GM19467 (cell line): Measurements from ENCODE around the gene ABL1.

Source experiments
- ATAC-seq: cut with Tn5 transposase; IDR thresholded peaks from one replicate; pipeline ENCODE4 v1.9.1; 2021; ENCODE audit warnings: mild to moderate bottlenecking, moderate library complexity; ENCODE audit not compliant: unreplicated experiment

The ABL1 gene

DNA sequence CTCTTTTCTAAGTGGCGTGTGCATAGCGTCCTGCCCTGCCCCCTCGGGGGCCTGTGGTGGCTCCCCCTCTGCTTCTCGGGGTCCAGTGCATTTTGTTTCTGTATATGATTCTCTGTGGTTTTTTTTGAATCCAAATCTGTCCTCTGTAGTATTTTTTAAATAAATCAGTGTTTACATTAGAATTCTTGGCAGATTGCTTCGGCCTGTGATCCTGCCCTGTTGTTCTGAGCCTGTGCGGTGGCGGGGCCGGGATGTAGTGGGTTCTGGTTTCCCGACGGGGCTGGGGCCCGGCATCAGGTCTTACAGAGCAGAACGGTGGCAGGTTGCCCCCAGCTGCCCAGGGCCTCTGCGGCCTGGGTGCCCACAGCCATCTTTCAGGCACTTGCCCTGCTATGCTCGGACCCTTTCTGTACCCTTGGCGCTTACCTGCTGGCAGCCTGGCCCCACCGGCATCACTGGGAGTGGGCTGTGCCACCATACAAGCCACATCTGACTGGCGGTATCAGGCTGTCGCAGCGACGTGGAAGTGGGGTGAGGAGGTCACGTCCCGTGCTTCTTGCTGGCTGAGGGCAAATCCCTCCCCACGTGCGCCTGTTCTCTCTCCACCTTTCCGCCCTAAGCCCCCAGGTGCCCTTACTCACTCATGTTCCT is 52.6 kb downstream of the ABL1 start:
- ATAC-seq, result no peak

DNA sequence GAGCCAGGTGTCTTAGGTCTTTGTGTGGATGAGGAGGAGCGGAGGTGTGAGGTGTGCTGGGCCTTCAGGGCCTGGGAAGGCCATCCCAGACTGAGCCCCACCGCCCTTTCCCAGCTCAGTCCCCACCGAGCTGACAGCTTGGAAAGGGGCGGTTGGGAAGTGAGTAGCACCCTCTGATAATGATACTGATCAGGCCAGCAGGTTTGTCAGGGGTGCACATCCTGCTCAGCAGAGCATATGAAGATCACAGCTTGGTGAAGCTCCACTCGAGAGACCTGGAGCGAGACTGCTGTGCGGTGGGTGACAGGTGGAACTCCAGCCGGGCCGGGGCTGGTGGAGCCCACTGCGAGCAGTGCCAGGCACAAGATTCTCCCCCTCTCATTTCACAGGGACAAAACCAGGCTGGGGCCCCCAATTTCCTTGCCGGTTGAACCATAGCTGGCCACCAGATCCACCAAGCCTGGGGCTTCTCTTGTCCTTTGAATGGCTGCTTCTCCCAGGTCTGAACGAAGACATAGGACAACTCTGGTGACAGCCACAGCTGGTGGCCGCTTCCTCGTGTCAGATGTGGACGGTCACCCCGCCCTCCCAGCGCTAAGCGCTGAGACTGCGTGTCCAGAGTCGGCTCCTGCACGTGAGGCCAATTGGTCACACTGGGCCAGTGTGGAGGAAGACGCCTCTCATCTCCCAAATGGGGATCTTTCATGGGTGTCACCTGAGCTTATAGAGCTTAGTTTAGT is 53.3 kb downstream of the ABL1 start:
- no peak for ATAC-seq

DNA sequence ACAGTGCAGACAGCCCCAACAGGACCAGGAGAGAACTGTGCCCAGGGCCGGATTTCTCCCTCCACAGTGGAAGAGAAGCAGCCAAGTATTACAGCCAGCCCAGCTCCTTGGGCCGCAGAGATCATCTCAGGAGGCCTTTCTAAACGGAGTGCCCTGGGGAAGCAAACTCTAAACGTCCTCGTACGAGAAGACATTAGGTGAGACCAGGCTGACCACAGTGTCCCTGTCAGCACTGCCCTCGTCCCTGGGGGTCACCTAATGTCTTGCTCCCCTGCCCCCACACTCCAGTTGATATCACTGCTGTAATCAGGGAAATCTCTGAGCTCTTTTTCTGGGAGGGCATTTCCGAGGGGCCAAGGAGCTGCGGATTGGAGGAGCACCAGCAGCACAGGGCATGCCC is 55.1 kb downstream of the ABL1 start:
- ATAC-seq, result no peak

DNA sequence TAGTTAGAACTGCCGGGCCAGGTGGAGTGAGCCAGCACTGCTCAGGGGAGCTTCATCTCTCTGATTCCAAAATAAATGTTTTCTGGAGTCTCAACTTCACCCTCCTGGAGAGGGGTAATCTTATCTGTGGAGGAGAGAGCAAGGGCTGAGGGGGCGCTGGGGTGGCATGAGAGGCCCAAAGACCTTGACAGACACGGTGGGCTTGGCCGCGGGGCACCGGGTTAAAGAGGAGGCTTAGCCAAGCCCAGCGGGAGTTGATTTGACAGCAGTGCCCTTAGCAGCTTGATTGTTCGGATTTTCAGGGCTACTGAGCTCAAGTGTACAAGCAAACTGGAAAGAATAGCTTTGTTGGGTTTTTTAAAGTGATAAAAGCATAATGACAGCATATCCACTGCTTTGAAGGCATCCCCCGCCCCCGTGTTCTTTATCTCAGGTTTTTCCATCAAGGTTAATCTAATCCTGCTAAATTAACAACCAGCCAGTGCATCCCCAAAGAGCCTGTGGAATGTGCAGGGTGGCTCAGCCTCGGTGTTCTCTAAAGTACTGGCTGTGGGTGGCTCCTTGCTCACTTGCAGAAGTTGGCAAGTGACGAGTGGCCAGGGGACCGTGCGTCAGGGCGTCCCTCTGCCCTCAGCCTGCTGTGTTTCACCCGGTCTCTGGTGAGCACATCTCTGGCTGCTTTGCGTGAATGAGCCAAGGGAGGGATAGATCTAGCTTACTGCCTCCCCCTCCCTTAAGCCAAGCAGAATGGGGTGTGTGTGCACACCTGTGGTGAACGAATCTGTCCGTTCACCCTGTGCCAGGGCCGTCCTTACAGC is 56.0 kb downstream of the ABL1 start:
- ATAC-seq, result no peak

DNA sequence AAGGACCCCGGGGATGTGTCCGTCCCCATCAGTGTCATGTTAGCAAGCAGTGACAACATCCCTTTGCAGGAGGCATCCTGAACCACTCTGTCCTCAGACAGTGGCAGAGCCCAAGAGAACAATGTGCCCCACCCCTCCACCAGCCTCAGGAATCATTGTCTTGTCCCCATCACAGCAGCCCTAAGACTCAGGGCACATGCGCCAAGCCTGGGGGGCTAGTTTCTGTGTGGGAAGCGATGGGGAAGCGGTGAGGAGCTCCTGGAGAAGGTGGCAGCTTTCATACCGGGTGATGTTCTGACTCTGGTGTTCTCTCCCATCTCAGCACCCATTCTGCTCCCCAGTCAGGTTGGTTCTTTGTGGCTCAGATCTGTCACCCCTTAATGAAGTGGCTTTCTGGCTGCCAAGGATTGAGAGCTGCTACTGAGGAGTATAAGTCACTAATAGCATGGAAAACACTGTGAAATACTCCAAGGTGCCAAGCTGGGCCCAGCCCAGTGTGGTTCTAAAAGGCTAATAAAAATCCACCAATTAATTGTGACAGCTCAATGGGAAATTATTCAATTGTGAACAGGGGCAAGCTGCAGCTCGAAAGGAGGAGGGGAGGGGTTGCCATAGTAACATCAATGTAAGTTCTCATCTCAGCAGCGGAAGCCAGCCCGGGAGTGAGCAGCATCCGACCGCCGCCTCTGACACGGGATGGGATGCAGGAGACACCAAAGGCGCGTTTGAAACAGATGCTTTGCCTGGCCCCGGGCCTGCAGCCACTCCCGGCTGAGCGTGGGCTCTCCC is 56.8 kb downstream of the ABL1 start:
- ATAC-seq, result no peak

DNA sequence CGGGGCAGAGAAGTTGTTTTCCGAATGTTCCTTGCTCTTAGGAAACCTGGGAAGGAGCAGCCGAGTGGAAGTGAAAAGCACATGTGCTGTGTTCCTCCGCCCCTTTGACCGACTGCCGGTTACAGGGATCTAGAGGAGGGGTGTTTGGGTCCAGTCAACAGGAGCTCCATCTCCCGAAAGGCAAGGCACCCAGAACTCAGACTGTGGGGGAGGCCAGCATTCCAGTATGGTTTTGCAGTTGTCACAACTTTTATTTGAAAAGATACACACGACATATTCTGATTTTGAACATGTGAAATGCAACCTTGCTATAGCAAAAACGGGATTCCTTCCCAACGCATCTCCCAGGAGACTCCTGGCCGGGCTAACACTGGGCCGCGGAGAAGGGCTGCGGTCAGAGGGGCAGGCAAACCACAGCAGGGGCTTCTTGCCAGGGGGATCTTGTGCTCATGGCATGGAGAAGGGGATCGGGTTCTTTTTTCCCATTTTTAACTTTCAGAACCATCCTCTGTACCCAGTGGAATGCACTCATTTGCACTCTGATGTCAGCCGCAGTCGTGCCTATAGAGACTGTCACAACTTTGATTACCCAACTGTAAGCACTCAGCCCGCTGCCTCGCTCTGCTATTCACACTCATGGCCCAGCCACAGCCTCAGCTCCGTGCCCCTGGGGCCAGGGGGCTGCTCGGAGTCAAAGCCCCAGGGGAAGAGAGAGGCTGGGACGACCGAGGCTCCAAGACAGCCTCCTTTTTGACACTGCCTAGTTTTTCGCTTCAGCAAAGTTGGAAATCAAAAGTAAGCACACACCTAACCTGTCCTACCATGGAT is 57.6 kb downstream of the ABL1 start:
- ATAC-seq, result no peak

DNA sequence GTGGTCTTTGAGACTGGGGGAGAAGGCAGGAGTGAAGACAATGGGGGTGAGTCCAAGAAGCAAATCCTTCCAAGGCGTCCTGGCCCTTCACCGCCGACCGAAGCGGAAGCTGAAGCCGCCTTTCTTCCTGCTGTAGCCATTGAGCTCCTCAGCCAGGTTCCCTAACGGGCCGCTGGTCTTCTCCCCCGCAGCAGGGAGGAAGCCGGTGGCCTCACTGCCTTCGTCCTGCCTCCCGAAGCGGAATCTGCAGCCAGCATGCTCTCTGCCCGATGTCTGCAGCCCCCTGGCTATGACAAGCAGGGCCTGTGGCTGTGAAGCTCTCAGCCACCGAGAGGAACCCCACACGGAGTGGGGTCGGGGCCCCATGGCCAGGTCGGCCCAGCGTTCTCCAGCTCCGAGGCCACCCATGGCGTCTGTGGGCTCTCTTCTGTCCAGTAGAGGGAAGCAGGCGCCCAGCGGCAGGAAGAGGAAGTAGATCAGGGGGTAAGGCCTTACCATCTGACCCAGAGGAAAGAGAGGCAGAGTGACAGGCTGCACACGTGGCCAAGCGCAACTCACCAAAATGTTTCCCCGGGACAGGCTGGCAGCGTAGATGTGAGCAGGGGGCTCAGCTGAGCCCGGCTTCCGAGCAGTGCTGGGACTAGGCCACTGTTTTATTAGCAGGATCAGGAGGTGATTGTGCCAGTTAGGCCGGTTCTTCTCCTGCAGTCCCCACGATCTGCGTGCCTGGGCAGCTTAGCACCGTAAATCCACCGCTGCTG is 58.5 kb downstream of the ABL1 start:
- no peak for ATAC-seq

DNA sequence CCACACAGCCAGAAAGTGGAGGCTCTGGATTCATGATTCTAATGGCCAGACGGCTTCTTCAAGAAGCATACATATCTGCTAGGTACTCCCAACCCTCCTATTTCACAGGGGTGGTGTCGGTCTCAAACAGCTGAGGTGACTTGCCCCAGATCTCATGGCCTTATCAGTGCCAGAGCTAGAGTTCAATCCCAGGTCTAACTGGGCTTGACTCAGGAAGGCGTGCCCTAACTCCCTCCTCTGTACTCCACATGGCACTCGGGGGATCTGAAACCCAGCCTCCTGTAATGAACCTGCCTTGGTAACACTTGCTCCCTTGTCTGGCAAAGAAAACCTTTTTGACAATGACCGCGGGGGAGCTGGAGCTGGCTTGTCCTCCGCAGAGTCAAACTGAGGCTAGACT is 59.5 kb downstream of the ABL1 start:
- ATAC-seq, result no peak

DNA sequence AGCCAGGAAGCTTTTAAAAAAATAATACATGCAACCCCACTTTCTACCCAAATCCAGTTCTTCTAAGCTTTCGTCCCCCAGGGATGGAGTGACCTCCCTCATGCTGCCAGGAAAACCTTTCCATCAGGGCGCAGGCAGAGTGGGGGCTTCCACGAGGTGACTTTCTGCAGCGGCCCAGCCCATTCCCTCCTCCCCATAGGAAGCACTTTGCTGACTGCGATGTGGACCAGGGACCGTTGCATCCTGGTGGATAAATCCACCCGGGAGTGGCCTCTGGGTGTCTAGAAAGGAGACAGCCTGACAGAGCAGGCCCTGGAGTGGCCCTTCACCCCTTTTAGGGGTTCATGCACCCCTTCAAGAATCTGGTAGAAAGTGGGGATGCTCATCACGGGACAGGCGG is 60.0 kb downstream of the ABL1 start:
- ATAC-seq, result no peak

DNA sequence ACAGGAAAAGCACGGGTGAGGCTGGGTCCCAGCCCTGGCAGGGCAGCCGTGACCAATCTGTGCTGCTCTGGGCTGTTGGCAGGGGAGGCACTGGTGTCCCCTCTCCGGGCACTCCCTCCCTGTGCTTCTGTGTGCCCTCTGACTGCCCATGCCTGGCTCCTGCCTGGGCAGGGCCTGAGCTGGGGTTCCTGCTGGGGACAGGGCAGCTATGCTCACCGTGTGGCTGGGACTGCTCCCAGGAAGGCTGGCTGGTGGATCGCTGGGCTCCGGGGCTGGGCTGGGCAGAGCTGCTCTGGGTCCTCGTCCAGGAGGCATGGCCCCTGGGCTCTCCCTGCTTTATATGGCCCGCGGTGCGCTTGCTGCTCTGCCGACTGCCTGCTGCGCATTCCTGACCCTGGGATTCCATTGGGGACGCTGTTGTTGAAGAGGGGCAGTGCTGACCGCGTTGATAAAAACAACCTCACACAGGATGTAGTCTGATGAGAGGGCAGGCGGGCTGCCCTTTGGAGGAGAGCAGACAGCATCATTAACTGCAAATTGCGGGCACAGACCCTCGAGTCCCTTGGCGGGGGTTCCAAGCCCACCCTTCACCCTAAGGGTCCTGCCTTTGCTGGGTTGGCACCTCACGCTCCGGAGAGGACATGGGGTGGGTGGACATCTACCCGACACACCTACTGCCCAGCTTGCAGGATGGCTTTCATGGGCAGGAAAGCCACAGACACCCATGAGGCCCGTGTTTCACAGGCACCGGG is 60.6 kb downstream of the ABL1 start:
- no peak for ATAC-seq

DNA sequence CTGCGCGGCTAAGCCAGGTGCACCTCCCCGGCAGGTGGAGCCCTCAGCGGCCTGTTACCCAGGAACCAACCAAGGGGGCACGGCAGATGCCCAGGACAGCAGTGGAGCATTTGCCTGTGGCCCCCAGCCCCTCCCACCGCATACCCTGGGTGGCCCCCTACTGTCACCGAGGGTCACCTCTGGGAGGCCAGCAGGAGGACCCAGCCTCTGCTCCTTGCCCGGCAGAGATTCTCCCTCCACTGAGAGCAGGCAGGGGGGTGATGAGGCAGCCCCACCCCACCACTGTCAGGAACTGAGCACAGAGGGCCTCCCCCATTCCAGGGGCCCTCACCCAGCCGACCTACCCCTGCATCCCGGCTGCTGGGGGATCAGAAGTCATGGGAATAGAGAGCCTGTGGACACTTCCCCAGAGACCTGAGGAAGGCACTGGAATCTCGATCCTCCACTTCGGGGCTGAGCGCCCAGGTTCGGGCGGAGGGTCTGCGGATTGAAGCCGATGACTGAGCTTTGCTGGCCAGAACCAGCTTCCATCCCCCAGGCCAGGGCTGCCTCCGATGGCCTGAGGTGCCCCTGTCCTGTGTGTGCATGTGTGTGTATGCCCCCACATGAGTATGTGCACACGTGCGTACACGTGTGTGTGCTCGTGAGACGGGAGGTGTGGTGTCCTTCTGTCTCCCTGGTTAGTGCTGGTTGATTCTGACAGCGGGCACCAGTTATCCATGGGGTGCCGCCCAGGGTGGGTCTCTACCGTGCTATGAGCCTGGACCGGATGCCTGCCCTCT is 61.4 kb downstream of the ABL1 start, which contains the start of gene QRFP:
TSS of gene QRFP (minus strand) at position 580 of the 782 bp plus-strand sequence. CDS start 2,974 bp downstream, outside the sequence.
- ATAC-seq, result no peak

DNA sequence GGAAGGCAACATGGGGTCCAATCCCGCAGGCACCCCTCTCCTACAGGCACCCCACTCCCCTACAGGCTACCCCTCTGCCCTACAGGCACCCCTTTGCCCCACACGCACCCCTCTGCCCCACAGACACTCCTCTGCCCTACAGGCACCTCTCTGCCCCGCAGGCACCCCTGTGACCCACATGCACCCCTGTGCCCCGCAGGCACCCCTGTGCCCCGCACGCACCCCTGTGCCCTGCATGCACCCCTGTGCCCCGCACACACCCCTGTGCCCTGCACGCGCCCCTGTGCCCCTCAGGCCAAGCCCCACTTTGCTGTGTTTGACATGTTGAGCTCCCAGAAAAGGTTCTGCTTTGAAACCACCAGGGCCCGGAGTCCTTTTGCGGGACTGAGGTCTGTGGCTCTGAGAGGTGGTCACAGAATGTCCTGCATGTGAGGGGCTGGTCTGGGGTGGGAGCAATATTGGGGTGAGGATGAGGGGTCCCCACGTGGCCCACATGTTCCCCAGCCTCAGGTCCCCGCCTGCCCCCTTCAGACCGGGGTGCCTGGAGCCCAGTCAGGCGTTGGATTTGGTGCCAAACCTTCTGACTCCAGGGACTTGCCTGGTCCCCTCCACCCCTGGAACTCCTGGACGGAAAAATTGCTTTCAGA is 62.2 kb downstream of the ABL1 start:
- ATAC-seq, result no peak

DNA sequence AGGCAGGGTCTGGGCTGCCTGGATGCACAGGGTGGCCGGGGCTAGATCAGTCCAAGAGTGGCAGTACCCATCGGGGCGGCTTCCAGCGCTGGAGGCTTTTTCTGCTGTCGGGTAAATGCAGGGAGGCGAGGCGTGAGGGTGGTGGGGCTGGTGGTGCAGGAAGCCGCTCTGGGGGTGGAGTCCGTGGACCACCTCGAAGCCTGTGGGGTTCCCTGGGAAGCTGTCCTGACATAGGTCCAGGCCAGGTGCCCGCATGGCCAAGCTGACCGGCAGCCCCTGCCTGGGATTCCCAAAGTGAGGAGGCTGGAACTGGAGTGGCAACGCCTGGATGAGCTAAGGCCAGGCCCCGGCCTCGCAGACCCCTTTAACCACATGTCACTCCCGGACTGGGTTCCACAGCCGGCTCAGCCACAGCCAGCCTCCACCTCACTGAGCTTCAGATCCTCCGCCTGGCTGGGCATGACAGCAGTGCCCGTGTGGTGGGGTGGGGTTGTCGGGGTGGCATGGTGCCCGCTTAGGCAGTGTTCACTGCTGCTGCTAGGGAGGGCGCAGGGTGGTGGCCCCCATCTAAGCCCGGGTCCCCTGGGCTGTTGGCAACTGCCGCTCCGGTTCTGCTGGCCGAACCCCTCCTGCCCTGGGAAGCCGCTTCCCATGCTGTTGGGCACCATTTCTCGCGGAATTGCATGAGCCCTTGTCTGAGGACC is 62.9 kb downstream of the ABL1 start:
- no peak for ATAC-seq

DNA sequence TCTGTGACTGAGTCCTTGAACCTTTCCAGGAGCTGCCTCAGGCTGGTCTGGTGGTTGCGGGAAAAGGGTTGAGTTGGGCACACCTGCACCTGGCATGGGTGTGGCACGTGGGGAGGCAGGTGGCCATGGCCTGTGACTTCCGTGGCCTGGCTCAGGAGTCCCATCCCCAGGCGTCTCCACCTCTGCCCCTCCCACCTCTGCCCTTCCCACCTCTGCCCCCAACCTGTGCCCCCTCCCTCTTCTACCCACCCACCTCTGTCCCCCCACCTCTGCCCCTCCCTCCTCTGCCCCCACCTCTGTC is 63.4 kb downstream of the ABL1 start:
- no peak for ATAC-seq

DNA sequence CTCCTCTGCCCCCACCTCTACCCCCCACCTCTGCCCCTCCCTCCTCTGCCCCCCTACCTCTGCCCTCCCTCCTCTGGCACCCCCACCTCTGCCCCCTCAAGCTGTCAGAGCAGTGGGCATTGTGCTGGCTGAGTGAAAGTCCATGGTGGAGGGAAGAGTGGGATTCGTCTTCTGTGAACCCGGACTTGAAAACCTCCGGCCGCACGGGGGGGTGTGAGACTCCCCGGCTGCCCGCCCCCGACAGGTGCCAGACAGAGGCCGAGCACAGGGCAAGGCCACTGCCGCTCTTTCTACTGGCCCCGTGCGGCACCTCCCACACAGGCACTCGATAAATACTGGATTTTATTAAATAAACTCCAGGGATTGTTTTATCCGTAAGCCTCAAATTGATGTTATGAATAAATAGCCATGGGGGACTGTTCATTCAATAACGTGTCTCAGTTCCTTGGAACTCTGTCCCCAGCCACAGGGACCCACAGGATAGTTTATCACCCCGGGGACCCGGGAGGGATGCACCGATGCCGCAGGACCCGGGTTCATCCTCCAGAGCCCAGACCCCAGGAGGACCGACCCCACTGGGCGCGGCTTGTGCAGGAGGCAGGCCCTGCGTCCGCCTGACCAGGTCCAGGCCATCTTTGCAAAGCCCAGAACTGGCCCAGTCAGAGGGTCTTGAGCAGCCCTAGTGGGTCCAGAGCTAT is 64.1 kb downstream of the ABL1 start:
- no peak for ATAC-seq

DNA sequence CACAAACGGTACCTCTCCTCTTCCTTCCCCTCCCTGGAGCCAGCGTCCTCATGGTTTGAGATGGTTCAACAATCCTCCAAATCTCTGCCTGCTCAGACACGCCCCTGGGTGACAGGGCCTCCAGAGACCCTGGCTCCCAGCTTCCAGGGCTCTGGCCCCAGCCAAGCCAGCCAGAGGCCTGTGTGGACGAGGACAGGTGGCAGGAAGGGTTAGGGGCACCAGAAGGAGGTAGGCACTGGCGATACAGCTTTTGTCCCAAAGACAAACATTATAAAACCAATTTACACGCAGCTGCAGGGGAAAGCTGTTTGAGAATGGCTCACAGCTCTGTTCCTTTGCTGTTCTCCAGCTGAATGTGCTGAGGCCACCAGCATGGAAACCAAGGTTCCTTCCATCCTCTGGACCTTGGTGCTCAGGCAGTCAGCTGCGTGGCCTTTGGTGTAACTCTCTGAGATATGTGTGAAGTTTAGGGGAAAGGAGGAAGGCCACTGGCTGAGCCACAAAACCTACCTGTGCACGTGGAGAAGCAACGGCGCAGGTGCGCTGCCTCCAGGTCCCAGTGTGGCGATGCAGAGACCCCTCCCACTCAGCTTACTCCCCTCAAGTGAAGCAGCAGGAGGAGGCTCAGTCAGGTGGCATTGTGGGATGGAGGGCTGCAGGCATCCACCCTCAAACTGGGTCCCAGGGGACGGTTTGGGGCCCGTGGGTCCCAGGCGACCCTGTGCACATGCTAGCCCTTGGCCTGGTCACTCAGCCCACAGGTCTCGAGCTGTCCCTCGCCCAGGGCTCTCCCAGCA is 65.8 kb downstream of the ABL1 start:
- no peak for ATAC-seq
